Measurements from ENCODE around the gene PDGFA. TPM values are rescaled to one million over a fixed set of nuclear protein-coding genes. Genes with fewer than 3 reads are reported as not detected.

Gene PDGFA
- total and polyA plus RNA-seq, 12 donors = 14.3 to 38.5 (median 24.2) TPM

GRCh38 chr7:526460-527034, 6.9 kb upstream of the PDGFA start:
- ATAC-seq = no peak
- 79 to 81% methylated on average over 22 of the region's 22 CpGs for WGBS, 2 donors

DNA sequence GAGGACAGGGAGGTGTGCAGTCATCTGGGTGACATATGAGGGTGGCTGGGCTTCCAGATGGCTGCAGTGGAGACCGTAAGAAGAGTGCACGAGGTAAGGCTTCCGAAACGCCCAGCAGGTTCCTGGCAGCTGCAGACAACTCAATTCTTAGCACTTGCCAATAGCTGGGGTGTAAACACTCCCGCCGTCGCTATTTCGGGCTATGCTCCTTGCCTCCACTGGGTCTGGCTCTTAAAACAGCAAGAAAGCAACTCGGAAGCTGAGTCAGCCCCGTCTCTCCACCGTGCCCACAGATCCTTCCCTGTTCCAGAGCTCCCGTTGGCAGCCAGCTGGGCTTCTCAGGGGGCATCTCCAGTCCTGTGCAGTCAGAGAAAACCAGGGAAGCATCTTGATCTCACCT, 6.1 kb upstream of the PDGFA start:
- DNase-seq (peak in 1 of 2 donors; percentile 12), ATAC-seq (no peak)
- intact Hi-C loops (cut with DNase I) = loop anchor here in 2 of 10 donors (10.0 kb wide), 1 partner anchor 109 kb away; no protein-coding TSS in a partner anchor
- no peak overlapping the region for H3K4me3 ChIP-seq
- peaks cover 0 to 11% (median 0%) of the 10 kb centered on the region in 11 donors for H3K9me3 ChIP-seq
- 40 to 62% methylated on average over 12 of the region's 12 CpGs for WGBS, 2 donors
- peaks cover 0 to 47% (median 17%) of the 10 kb centered on the region in 7 donors for H3K27me3 ChIP-seq
- peaks cover 11 to 39% (median 24%) of the 10 kb centered on the region in 9 donors for H3K4me1 ChIP-seq
- H3K36me3 ChIP-seq = no peaks in the 10 kb centered on the region
- no peak for TF ChIP-seq CTCF (IDR thresholded peaks at IDR 0.05)
- H3K27ac ChIP-seq = no peak overlapping the region

More at GRCh38 chr7:526460-527034, 6.9 kb upstream of the PDGFA start:
- peaks cover 0 to 11% (median 0%) of the 10 kb centered on the region in 11 donors for H3K9me3 ChIP-seq
- DNase-seq = peak in 1 of 2 donors; percentile 15
- no peak overlapping the region for H3K4me3 ChIP-seq
- no peak overlapping the region for H3K27ac ChIP-seq
- peaks cover 0 to 39% (median 10%) of the 10 kb centered on the region in 7 donors for H3K27me3 ChIP-seq
- no peaks in the 10 kb centered on the region for H3K36me3 ChIP-seq
- no peak for TF ChIP-seq CTCF (IDR thresholded peaks at IDR 0.05)
- intact Hi-C loops (cut with DNase I) = loop anchor here in 2 of 10 donors (10.0 kb wide), 1 partner anchor 108 kb away; no protein-coding TSS in a partner anchor
- peaks cover 4 to 31% (median 16%) of the 10 kb centered on the region in 9 donors for H3K4me1 ChIP-seq

DNA sequence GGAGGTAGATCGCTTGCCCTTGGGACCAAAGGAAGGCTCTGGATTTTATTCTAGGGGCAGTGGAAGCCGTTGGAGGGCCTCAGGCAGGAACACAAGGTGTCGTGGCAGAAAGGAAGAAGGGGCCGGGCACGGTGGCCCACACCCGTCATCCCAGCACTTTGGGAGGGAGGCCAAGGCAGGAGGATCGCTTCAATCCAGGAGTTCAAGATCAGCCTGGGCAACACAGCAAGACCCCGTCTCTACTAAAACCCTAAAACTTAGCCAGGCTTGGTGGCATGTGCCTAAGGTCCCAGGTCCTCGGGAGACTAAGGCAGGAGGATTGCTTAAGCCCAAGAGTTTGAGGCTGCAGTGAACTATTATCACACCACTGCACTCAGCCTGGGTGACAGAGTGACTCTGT, 5.2 kb upstream of the PDGFA start:
- DNase-seq (peak in 1 of 2 donors; percentile 6), ATAC-seq (no peak)
- Histone ChIP-seq H3K9me3 (peaks cover 0 to 11% (median 0%) of the 10 kb centered on the region in 11 donors), H3K36me3 (no peaks in the 10 kb centered on the region), H3K4me3 (no peak overlapping the region), H3K27ac (no peak overlapping the region), H3K4me1 (peaks cover 14 to 46% (median 31%) of the 10 kb centered on the region in 9 donors), H3K27me3 (peaks cover 0 to 56% (median 26%) of the 10 kb centered on the region in 7 donors)
- WGBS, 2 donors = 91 to 95% methylated on average over 9 of the region's 9 CpGs
- no peak for TF ChIP-seq CTCF (IDR thresholded peaks at IDR 0.05)
- intact Hi-C loops (cut with DNase I) = loop anchor here in 4 of 10 donors (5.0 to 10.0 kb wide), 4 partner anchors 110 to 208 kb away; no protein-coding TSS in a partner anchor

- ATAC-seq (no peak), DNase-seq (peak in 1 of 2 donors; percentile 19)
- WGBS, 2 donors = 52 to 63% methylated on average over 28 of the region's 28 CpGs
- Histone ChIP-seq H3K27ac (peak overlapping the region; percentile 78 to 95 (median 90)), H3K4me1 (peaks cover 14 to 48% (median 31%) of the 10 kb centered on the region in 9 donors), H3K4me3 (peak overlapping the region in 9 of 10 donors; percentile 52 to 85 (median 60)), H3K27me3 (peaks cover 0 to 63% (median 26%) of the 10 kb centered on the region in 7 donors), H3K36me3 (no peaks in the 10 kb centered on the region), H3K9me3 (peaks cover 0 to 11% (median 0%) of the 10 kb centered on the region in 11 donors)
- TF ChIP-seq CTCF (IDR thresholded peaks at IDR 0.05) = no peak
- intact Hi-C loops (cut with DNase I) = loop anchor here in 4 of 10 donors (5.0 to 10.0 kb wide), 4 partner anchors 111 to 209 kb away; no protein-coding TSS in a partner anchor
These were observed 4.0 kb upstream of the PDGFA start for GRCh38 chr7:523347-524336.
